ENCODE data around the gene GADD45B. TPM values are rescaled to one million over a fixed set of nuclear protein-coding genes. Genes with fewer than 3 reads are reported as not detected.

Gene GADD45B
- total RNA-seq, 1 donor from 2014 or later, result 34.3 TPM

- H3K27ac ChIP-seq (replicated peaks), result no peak overlapping the region
- intact Hi-C loops (cut with micrococcal nuclease), result no loop called here
- no peaks in the 10 kb centered on the region for H3K27me3 ChIP-seq (ENCODE audit: low read depth)
- peaks cover 4% of the 10 kb centered on the region for H3K9me3 ChIP-seq (replicated peaks)
- peaks cover 15% of the 10 kb centered on the region for H3K4me1 ChIP-seq
- H3K36me3 ChIP-seq, result no peaks in the 10 kb centered on the region
- H3K4me3 ChIP-seq, result no peak overlapping the region
- TF ChIP-seq, protein P1, sequence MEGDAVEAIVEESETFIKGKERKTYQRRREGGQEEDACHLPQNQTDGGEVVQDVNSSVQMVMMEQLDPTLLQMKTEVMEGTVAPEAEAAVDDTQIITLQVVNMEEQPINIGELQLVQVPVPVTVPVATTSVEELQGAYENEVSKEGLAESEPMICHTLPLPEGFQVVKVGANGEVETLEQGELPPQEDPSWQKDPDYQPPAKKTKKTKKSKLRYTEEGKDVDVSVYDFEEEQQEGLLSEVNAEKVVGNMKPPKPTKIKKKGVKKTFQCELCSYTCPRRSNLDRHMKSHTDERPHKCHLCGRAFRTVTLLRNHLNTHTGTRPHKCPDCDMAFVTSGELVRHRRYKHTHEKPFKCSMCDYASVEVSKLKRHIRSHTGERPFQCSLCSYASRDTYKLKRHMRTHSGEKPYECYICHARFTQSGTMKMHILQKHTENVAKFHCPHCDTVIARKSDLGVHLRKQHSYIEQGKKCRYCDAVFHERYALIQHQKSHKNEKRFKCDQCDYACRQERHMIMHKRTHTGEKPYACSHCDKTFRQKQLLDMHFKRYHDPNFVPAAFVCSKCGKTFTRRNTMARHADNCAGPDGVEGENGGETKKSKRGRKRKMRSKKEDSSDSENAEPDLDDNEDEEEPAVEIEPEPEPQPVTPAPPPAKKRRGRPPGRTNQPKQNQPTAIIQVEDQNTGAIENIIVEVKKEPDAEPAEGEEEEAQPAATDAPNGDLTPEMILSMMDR (IDR thresholded peaks at IDR 0.05; ENCODE audit: borderline replicate concordance), result no peak
- no peak for DNase-seq
Observed at GRCh38 chr19:2527686-2528085, 51.8 kb downstream of the GADD45B start.

Small RNAs within 50 kb of the gene (microRNA-seq; reads per million reads assigned to microRNA genes)
- not detected for gene MIR7108

Other genes starting within 250 kb of the GADD45B start
- 47.8 TPM for gene PLEKHJ1, start 239.8 kb upstream of the GADD45B start, total RNA-seq
- gene SF3A2, start 239.3 kb upstream of the GADD45B start, total RNA-seq, result 28.7 TPM
- gene AMH, start 226.8 kb upstream of the GADD45B start, total RNA-seq, result 1.1 TPM
- gene JSRP1, start 219.7 kb upstream of the GADD45B start, total RNA-seq, result 0.36 TPM
- gene PEAK3, start 194.0 kb upstream of the GADD45B start, total RNA-seq, result 0.77 TPM
- not detected for gene LINGO3, start 168.0 kb upstream of the GADD45B start, total RNA-seq
- 41.1 TPM for gene LSM7, start 147.5 kb upstream of the GADD45B start, total RNA-seq
- 26.2 TPM for gene SPPL2B, start 147.4 kb upstream of the GADD45B start, total RNA-seq
- gene TMPRSS9, start 115.9 kb upstream of the GADD45B start, total RNA-seq, result not detected
- 87.7 TPM for gene TIMM13, start 48.5 kb upstream of the GADD45B start, total RNA-seq
- gene LMNB2, start 19.2 kb upstream of the GADD45B start, total RNA-seq, result 11.0 TPM
- 46.6 TPM for gene GNG7, start 226.6 kb downstream of the GADD45B start, total RNA-seq
- 195 TPM for gene DIRAS1, start 245.2 kb downstream of the GADD45B start, total RNA-seq

Data from left ventricle myocardium inferior (tissue), 1 donor.